A673 (cell line): ENCODE data around the gene TMEM44.

Experiments used
- EZH2 ChIP-seq: fragments of 200-600 bp; sonication (generic); IDR thresholded peaks from 2 replicates; pipeline ENCODE4 v1.6.1; 2017; ENCODE audit warnings: borderline replicate concordance, low read depth, mild to moderate bottlenecking, mixed read lengths, antibody characterized with exemption, low read length; ENCODE audit not compliant: poor library complexity, severe bottlenecking
- TF ChIP-seq, protein P1 (sequence below): fragments of 300-800, 200-600 bp; sonication (generic); conservative IDR thresholded peaks from 2 replicates; pipeline ENCODE4 v1.5.1; 2017; ENCODE audit warnings: low read depth, mild to moderate bottlenecking, antibody characterized with exemption, low read length, moderate library complexity, mixed read lengths

DNA sequence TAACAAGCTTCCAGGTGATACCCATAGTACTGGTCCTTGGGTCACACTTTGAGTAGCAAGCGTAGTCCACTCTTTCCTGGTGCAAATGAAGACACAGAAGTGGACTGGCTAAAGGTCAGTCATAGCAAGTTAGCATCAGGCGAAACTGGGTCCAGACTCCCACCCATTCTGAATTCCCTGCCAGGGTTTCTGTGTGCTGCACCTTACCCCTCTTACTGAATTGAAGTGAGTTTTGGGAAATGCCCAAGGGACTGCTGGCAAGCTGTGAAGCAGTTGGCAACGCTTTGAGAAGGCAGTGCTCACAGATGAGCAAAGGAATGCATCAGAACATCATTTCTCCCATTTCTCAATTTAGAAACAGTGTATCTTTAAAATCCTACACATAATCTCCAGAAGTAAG lies 40.5 kb upstream of the TMEM44 start:
- TF ChIP-seq, protein P1, sequence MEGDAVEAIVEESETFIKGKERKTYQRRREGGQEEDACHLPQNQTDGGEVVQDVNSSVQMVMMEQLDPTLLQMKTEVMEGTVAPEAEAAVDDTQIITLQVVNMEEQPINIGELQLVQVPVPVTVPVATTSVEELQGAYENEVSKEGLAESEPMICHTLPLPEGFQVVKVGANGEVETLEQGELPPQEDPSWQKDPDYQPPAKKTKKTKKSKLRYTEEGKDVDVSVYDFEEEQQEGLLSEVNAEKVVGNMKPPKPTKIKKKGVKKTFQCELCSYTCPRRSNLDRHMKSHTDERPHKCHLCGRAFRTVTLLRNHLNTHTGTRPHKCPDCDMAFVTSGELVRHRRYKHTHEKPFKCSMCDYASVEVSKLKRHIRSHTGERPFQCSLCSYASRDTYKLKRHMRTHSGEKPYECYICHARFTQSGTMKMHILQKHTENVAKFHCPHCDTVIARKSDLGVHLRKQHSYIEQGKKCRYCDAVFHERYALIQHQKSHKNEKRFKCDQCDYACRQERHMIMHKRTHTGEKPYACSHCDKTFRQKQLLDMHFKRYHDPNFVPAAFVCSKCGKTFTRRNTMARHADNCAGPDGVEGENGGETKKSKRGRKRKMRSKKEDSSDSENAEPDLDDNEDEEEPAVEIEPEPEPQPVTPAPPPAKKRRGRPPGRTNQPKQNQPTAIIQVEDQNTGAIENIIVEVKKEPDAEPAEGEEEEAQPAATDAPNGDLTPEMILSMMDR = no peak
- TF ChIP-seq EZH2 = no peak
